H1 (cell line): ENCODE data around the gene PPM1L. TPM values are rescaled to one million over a fixed set of nuclear protein-coding genes. Genes with fewer than 3 reads are reported as not detected.

Source experiments
- CTCF ChIA-PET: fragments of 300-600 bp; sonication (Branson Sonifier 250); formaldehyde crosslinking; loops from one replicate; lab custom pipeline; 2021; ENCODE audit not compliant: partially characterized antibody; lab: Charles Lee
- POLR2A ChIA-PET: fragments of 300-600 bp; sonication (Branson Sonifier 250); formaldehyde crosslinking; loops from one replicate; lab custom pipeline; 2021; ENCODE audit warnings: inconsistent platforms; ENCODE audit not compliant: partially characterized antibody; lab: Charles Lee
- DNase-seq, 2 experiments: peaks; one replicate each; pipeline versions ENCODE4 v3.0.0 to v3.0.0-alpha.2; 2010 to 2022; ENCODE audit warnings: low spot score in 2 of 2, low read depth in 1 of 2, mixed read lengths in 1 of 2
- FAIRE-seq: peaks from 2 replicates; lab custom pipeline; 2011; peaks lifted over from hg19 to GRCh38; lab: Jason Lieb, UNC
- H2AFZ ChIP-seq: 2 replicates; pipeline ENCODE4 v1.8.1; 2012; ENCODE audit warnings: low read length, inconsistent platforms
- H2AK5ac ChIP-seq: 2 replicates; pipeline ENCODE4 v1.6.1; 2013; ENCODE audit warnings: low read depth, low read length
- H2BK120ac ChIP-seq: replicated peaks from 2 replicates; pipeline ENCODE3; 2013; ENCODE audit warnings: low read depth, low read length, inconsistent platforms
- H2BK12ac ChIP-seq: 2 replicates; pipeline ENCODE4 v1.6.1; 2013; ENCODE audit warnings: low read depth, low read length
- H2BK15ac ChIP-seq: 2 replicates; pipeline ENCODE4 v1.6.1; 2013; ENCODE audit warnings: low read length
- H2BK20ac ChIP-seq: 2 replicates; pipeline ENCODE4 v1.6.1; 2013; ENCODE audit warnings: low read length
- H2BK5ac ChIP-seq: 2 replicates; pipeline ENCODE4 v1.6.1; 2013; ENCODE audit warnings: low read depth, low read length
- H3K14ac ChIP-seq: 2 replicates; pipeline ENCODE4 v1.6.1; 2013; ENCODE audit warnings: inconsistent platforms; ENCODE audit not compliant: insufficient read length
- H3K18ac ChIP-seq: 2 replicates; pipeline ENCODE4 v1.6.1; 2013; ENCODE audit warnings: low read length; ENCODE audit errors: extremely low read depth
- H3K23ac ChIP-seq: 2 replicates; pipeline ENCODE4 v1.6.1; 2013; ENCODE audit warnings: inconsistent platforms; ENCODE audit not compliant: insufficient read length
- H3K23me2 ChIP-seq: 2 replicates; pipeline ENCODE4 v1.6.1; 2013; ENCODE audit warnings: low read depth, low read length
- H3K27ac ChIP-seq: 2 replicates; pipeline ENCODE4 v1.6.1; 2011; ENCODE audit warnings: low read depth, low read length, inconsistent platforms
- H3K27me3 ChIP-seq, 4 experiments: replicated peaks in 1 of 4; 1 replicate in 1 of 4; 2 replicates in 3 of 4; pipeline versions ENCODE4 v1.6.1 to v1.8.1; 2011 to 2013; ENCODE audit warnings: low read length in 3 of 4, mild to moderate bottlenecking in 3 of 4, inconsistent platforms in 2 of 4, mixed read lengths in 2 of 4, moderate library complexity in 1 of 4; ENCODE audit not compliant: control insufficient read depth in 3 of 4, insufficient read depth in 3 of 4; ENCODE audit errors: extremely low read depth in 1 of 4
- H3K36me3 ChIP-seq, 4 experiments: 2 replicates each; pipeline versions ENCODE4 v1.6.1 to v1.8.1; 2011 to 2013; ENCODE audit warnings: mild to moderate bottlenecking in 4 of 4, low read length in 3 of 4, moderate library complexity in 2 of 4, control low read depth in 1 of 4, inconsistent platforms in 1 of 4; ENCODE audit not compliant: insufficient read depth in 4 of 4, control insufficient read depth in 2 of 4
- H3K4ac ChIP-seq: replicated peaks from 2 replicates; pipeline ENCODE3; 2013; ENCODE audit warnings: low read length, low read depth, mixed read lengths, inconsistent platforms; ENCODE audit not compliant: insufficient read length
- H3K4me1 ChIP-seq, 4 experiments: replicated peaks in 1 of 4; 1 replicate in 1 of 4; 2 replicates in 3 of 4; pipeline versions ENCODE4 v1.6.1 to v1.8.1; 2011 to 2013; ENCODE audit warnings: low read length in 3 of 4, inconsistent platforms in 2 of 4, mixed read lengths in 1 of 4; ENCODE audit not compliant: insufficient read depth in 4 of 4, control insufficient read depth in 3 of 4
- H3K4me2 ChIP-seq, 2 experiments: 2 replicates each; pipeline versions ENCODE4 v1.6.1 to v1.8.1; 2011 to 2013; ENCODE audit warnings: low read depth in 2 of 2, low read length in 2 of 2, control low read depth in 1 of 2, inconsistent platforms in 1 of 2, mild to moderate bottlenecking in 1 of 2; ENCODE audit not compliant: insufficient read depth in 1 of 2
- H3K4me3 ChIP-seq, 4 experiments: fragments of 200-600, 300-600 bp in 1 of 4; sonication (generic), shearing (Covaris generic), sonication (Bioruptor Twin) in 1 of 4; 2 replicates each; pipeline versions ENCODE4 v1.5.1 to v1.8.1; 2011 to 2016; ENCODE audit warnings: low read length in 4 of 4, low read depth in 3 of 4, control low read depth in 2 of 4, inconsistent platforms in 2 of 4, mild to moderate bottlenecking in 2 of 4, mixed read lengths in 1 of 4, moderate library complexity in 1 of 4; ENCODE audit not compliant: insufficient read depth in 2 of 4; ENCODE audit errors: extremely low read depth in 1 of 4
- H3K56ac ChIP-seq: replicated peaks from 2 replicates; pipeline ENCODE3; 2013; ENCODE audit warnings: low read depth, mild to moderate bottlenecking, mixed read lengths, low read length, inconsistent platforms; ENCODE audit not compliant: insufficient read length
- H3K79me1 ChIP-seq: 2 replicates; pipeline ENCODE4 v1.6.1; 2013; ENCODE audit warnings: low read depth, low read length, control low read depth
- H3K79me2 ChIP-seq, 2 experiments: 2 replicates each; pipeline versions ENCODE4 v1.6.1 to v1.8.1; 2012 to 2013; ENCODE audit warnings: low read length in 2 of 2, mild to moderate bottlenecking in 2 of 2, inconsistent platforms in 1 of 2; ENCODE audit not compliant: insufficient read depth in 2 of 2, control insufficient read depth in 1 of 2
- H3K9ac ChIP-seq, 4 experiments: replicated peaks in 1 of 4; 1 replicate in 1 of 4; 2 replicates in 3 of 4; pipeline versions ENCODE4 v1.6.1 to v1.8.1; 2011 to 2013; ENCODE audit warnings: low read depth in 3 of 4, low read length in 3 of 4, control low read depth in 2 of 4, mild to moderate bottlenecking in 2 of 4, moderate library complexity in 2 of 4, inconsistent platforms in 1 of 4; ENCODE audit errors: extremely low read depth in 1 of 4
- H3K9me3 ChIP-seq, 2 experiments: 2 replicates each; pipeline versions ENCODE4 v1.6.1 to v1.8.1; 2012 to 2013; ENCODE audit warnings: mild to moderate bottlenecking in 2 of 2, moderate library complexity in 2 of 2, control low read depth in 1 of 2, inconsistent platforms in 1 of 2, low read depth in 1 of 2, low read length in 1 of 2, mixed read lengths in 1 of 2; ENCODE audit not compliant: insufficient read depth in 2 of 2
- H4K20me1 ChIP-seq, 2 experiments: replicated peaks in 1 of 2; 2 replicates each; pipeline versions ENCODE3 to v1.8.1; 2011 to 2013; ENCODE audit warnings: inconsistent platforms in 2 of 2, low read length in 2 of 2, mild to moderate bottlenecking in 1 of 2; ENCODE audit not compliant: insufficient read depth in 2 of 2, control insufficient read depth in 1 of 2
- H4K5ac ChIP-seq: 2 replicates; pipeline ENCODE4 v1.6.1; 2013; ENCODE audit warnings: low read length, low read depth, mixed read lengths, inconsistent platforms; ENCODE audit not compliant: insufficient read length
- H4K8ac ChIP-seq: 2 replicates; pipeline ENCODE4 v1.8.0; 2013; ENCODE audit warnings: mild to moderate bottlenecking, moderate library complexity, low read length, inconsistent platforms; ENCODE audit not compliant: insufficient read depth; ENCODE audit errors: extremely low read depth
- H4K91ac ChIP-seq: replicated peaks from 2 replicates; pipeline ENCODE3; 2013; ENCODE audit warnings: low read length, mixed read lengths, inconsistent platforms; ENCODE audit not compliant: insufficient read length
- BACH1 ChIP-seq: IDR thresholded peaks from 2 replicates; pipeline ENCODE4 v1.6.1; 2012; ENCODE audit warnings: low read length, improper control_type of control experiment
- CBX5 ChIP-seq: fragments of 300-800, 300-1000 bp; sonication (generic); IDR thresholded peaks from 2 replicates; pipeline ENCODE4 v1.7.1; 2016; ENCODE audit warnings: antibody characterized with exemption, low read length, low read depth
- EP300 ChIP-seq, 2 experiments: IDR thresholded peaks; 1 replicate in 1 of 2; 2 replicates in 1 of 2; pipeline ENCODE4 v1.6.1; 2011 to 2012; ENCODE audit warnings: low read depth in 2 of 2, low read length in 2 of 2, mild to moderate bottlenecking in 2 of 2, borderline replicate concordance in 1 of 2, inconsistent platforms in 1 of 2, moderate library complexity in 1 of 2
- HDAC2 ChIP-seq, 2 experiments: fragments of 300-600 bp in 1 of 2; sonication (generic) in 1 of 2; IDR thresholded peaks; 2 replicates each; pipeline ENCODE4 v1.6.1; 2011 to 2012; ENCODE audit warnings: low read depth in 2 of 2, low read length in 2 of 2, mild to moderate bottlenecking in 2 of 2, moderate library complexity in 2 of 2, borderline replicate concordance in 1 of 2, inconsistent platforms in 1 of 2
- HDAC6 ChIP-seq: IDR thresholded peaks from one replicate; pipeline ENCODE4 v1.7.1; 2012; ENCODE audit warnings: low read depth, mild to moderate bottlenecking, inconsistent platforms, low read length, moderate library complexity
- KDM4A ChIP-seq: IDR thresholded peaks from one replicate; pipeline ENCODE4 v1.7.1; 2012; ENCODE audit warnings: low read depth, mild to moderate bottlenecking, moderate library complexity, low read length, inconsistent platforms; ENCODE audit not compliant: severe bottlenecking
- POLR2A ChIP-seq, 2 experiments: IDR thresholded peaks; 1 replicate in 1 of 2; 2 replicates in 1 of 2; pipeline ENCODE4 v1.6.1; 2011; ENCODE audit warnings: low read depth in 2 of 2, low read length in 2 of 2, mild to moderate bottlenecking in 2 of 2; ENCODE audit errors: control extremely low read depth in 1 of 2
- SIN3A ChIP-seq, 2 experiments: IDR thresholded peaks in 1 of 2; conservative IDR thresholded peaks in 1 of 2; 2 replicates each; pipeline ENCODE4 v1.6.1; 2011 to 2012; ENCODE audit warnings: low read length in 2 of 2, improper control_type of control experiment in 1 of 2, low read depth in 1 of 2, mild to moderate bottlenecking in 1 of 2
- SIRT6 ChIP-seq: IDR thresholded peaks from one replicate; pipeline ENCODE4 v1.7.1; 2012; ENCODE audit warnings: low read length, inconsistent platforms
- SRF ChIP-seq: IDR thresholded peaks from 2 replicates; pipeline ENCODE4 v1.6.1; 2011; ENCODE audit warnings: mild to moderate bottlenecking, low read depth, low read length, moderate library complexity
- TBP ChIP-seq: IDR thresholded peaks from 2 replicates; pipeline ENCODE4 v1.6.1; 2011; ENCODE audit warnings: low read depth, low read length, improper control_type of control experiment
- WGBS, 2 experiments: shearing (Covaris generic) in 1 of 2; methylation state at CpG; one replicate each; pipeline versions ENCODE4 v1.1.6 to v1.1.7; 2013 to 2015; ENCODE audit warnings: low lambda C conversion rate in 2 of 2, mixed read lengths in 2 of 2, inconsistent platforms in 1 of 2, low coverage in 1 of 2, missing lambda C conversion rate in 1 of 2; ENCODE audit not compliant: insufficient replicate concordance in 2 of 2, insufficient coverage in 1 of 2, insufficient read length in 1 of 2; ENCODE audit errors: extremely low coverage in 1 of 2, missing lambda C conversion rate in 1 of 2; 5-methylcytosine and 5-hydroxymethylcytosine counted together
- polyA plus RNA-seq, 7 experiments: library from polyadenylated mRNA; depleted of rRNA in 3 of 7; stranded (reverse) in 5 of 7; unstranded in 2 of 7; fragments of >200 nt in 5 of 7; fragments of 200-250 nt in 2 of 7; gene quantifications; 1 replicate in 5 of 7; 2 replicates in 1 of 7; 4 replicates in 1 of 7; pipeline versions ENCODE4 v1.2.1 to v1.2.3, GENCODE V29; 2011 to 2013; ENCODE audit warnings: missing spikeins in 2 of 7, mixed read lengths in 2 of 7
- total RNA-seq: library from RNA; stranded (reverse); fragmentation: NEBNext Ultra II Directional; extraction: Animal tissue kit (Norgen Biotek cat#: 25700); gene quantifications from 2 replicates; pipeline ENCODE4 v1.2.1, GENCODE V29; 2021

The PPM1L gene
- total and polyA plus RNA-seq, 2 of the 8 experiments (the other 6 are each of a cell fraction or from before 2014, with no cell fraction given): 2.8 to 18.1 TPM

DNA sequence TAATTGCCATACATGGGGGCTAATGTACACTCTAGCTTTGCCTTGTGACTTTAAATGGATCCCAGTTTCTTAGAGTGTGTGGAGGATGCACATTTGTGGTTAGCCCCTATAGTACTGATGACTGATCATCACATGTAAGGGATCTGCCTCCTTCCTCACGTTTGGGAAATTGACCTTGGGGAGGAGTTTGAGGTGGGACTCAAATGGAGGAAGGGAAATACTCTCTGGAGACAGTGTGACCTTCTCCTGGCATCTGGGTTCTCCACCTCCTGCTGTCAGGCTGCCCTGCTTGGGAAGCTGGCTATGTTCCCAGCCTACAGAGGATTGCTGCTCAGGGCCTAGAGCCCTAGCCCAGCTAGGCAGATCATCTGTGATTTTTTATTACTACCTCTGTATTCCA, 48.7 kb downstream of the PPM1L start:
- H3K79me1 ChIP-seq: no peaks in the 10 kb centered on the region; the same call in 1 of the 2 replicates
- no peak overlapping the region for H3K9ac ChIP-seq
- no peaks in the 10 kb centered on the region; a peak in 2 of 4 replicates for H3K79me2 ChIP-seq
- no peak overlapping the region for H2AK5ac ChIP-seq
- peaks cover 0 to 2% of the 10 kb centered on the region in 2 experiments for H4K20me1 ChIP-seq
- peaks cover 1 to 5% (median 2%) of the 10 kb centered on the region in 4 experiments; a peak in 3 of 7 replicates for H3K4me1 ChIP-seq
- TF ChIP-seq BACH1 (no peak), HDAC2 (IDR thresholded peaks at IDR 0.05; ENCODE audit: borderline replicate concordance in 1 of 2, low read depth in 2 of 2, low read length in 2 of 2) (no peak), SRF (no peak), CBX5 (no peak), HDAC6 (no peak), SIN3A (conservative IDR thresholded peaks at IDR 0.05 in 1 of 2, IDR thresholded peaks at IDR 0.05 in 1 of 2; ENCODE audit: low read depth in 1 of 2, low read length in 2 of 2) (no peak), POLR2A (IDR thresholded peaks at IDR 0.05; ENCODE audit: control extremely low read depth in 1 of 2, low read depth in 2 of 2, low read length in 2 of 2) (no peak), KDM4A (no peak), TBP (no peak), EP300 (IDR thresholded peaks at IDR 0.05; ENCODE audit: borderline replicate concordance in 1 of 2, low read depth in 2 of 2, low read length in 2 of 2) (no peak), SIRT6 (no peak)
- H2BK12ac ChIP-seq: no peak overlapping the region
- no peak overlapping the region for H3K4ac ChIP-seq
- no peak overlapping the region for H4K91ac ChIP-seq
- DNase-seq (no peak), FAIRE-seq (no peak)
- H3K9me3 ChIP-seq: no peaks in the 10 kb centered on the region
- H4K8ac ChIP-seq: no peak overlapping the region
- H2BK20ac ChIP-seq: no peak overlapping the region
- H3K4me2 ChIP-seq: no peak overlapping the region
- H2BK120ac ChIP-seq: no peak overlapping the region
- H3K27me3 ChIP-seq: no peaks in the 10 kb centered on the region
- H4K5ac ChIP-seq: no peak overlapping the region
- WGBS, 2 experiments: 26% methylated on average over 1 of the region's 1 CpG; no CpG with 5 or more reads in 1 of the 2 experiments
- no peak overlapping the region for H2BK15ac ChIP-seq
- no peak overlapping the region for H3K27ac ChIP-seq
- POLR2A ChIA-PET: interaction anchor here (0.6 kb wide), 1 partner anchor 42 kb away, joined by 3 read pairs; no protein-coding TSS in a partner anchor
- no peak overlapping the region for H3K56ac ChIP-seq
- no peak overlapping the region for H3K14ac ChIP-seq
- H3K4me3 ChIP-seq: no peak overlapping the region
- H3K23me2 ChIP-seq: no peaks in the 10 kb centered on the region; the same call in 1 of the 2 replicates
- no peaks in the 10 kb centered on the region for H3K36me3 ChIP-seq
- no peak overlapping the region for H3K23ac ChIP-seq
- H3K18ac ChIP-seq: no peak overlapping the region
- H2BK5ac ChIP-seq: no peak overlapping the region
- CTCF ChIA-PET: interaction anchor here (0.6 kb wide), 1 partner anchor 86 kb away, joined by 3 read pairs; no protein-coding TSS in a partner anchor
- no peak overlapping the region for H2AFZ ChIP-seq
